Lower leg skin (tissue), 3 donors: ENCODE results near the gene GHRL.

Experiments
- POLR2A ChIP-seq, 2 donors: fragments of 450-650 bp; IDR thresholded peaks; one replicate each; pipeline ENCODE4 v1.6.1; 2016 to 2017; ENCODE audit warnings: antibody characterized with exemption in 2 of 2, mild to moderate bottlenecking in 1 of 2, moderate library complexity in 1 of 2
- TF ChIP-seq, protein P1 (sequence below), 3 donors: fragments of 450-650 bp; IDR thresholded peaks; one replicate each; pipeline ENCODE4 v1.5.1; 2016; ENCODE audit warnings: antibody characterized with exemption in 3 of 3, mild to moderate bottlenecking in 3 of 3, moderate library complexity in 2 of 3

- TF ChIP-seq, protein P1, sequence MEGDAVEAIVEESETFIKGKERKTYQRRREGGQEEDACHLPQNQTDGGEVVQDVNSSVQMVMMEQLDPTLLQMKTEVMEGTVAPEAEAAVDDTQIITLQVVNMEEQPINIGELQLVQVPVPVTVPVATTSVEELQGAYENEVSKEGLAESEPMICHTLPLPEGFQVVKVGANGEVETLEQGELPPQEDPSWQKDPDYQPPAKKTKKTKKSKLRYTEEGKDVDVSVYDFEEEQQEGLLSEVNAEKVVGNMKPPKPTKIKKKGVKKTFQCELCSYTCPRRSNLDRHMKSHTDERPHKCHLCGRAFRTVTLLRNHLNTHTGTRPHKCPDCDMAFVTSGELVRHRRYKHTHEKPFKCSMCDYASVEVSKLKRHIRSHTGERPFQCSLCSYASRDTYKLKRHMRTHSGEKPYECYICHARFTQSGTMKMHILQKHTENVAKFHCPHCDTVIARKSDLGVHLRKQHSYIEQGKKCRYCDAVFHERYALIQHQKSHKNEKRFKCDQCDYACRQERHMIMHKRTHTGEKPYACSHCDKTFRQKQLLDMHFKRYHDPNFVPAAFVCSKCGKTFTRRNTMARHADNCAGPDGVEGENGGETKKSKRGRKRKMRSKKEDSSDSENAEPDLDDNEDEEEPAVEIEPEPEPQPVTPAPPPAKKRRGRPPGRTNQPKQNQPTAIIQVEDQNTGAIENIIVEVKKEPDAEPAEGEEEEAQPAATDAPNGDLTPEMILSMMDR (IDR thresholded peaks at IDR 0.05): no peak
- TF ChIP-seq POLR2A (IDR thresholded peaks at IDR 0.05): no peak
These were observed 26.9 kb downstream of the GHRL start for GRCh38 chr3:10265833-10266232.
